Neural cell (in vitro differentiated cells): Measurements from ENCODE around the gene PRTN3. TPM values are rescaled to one million over a fixed set of nuclear protein-coding genes. Genes with fewer than 3 reads are reported as not detected.
A peak's percentile ranks its signal among the peaks of the same experiment; 100 is the strongest.

Source experiments
- H2AFZ ChIP-seq: fragments of 200-600, 300-800 bp; sonication (generic), shearing (Covaris generic); 2 replicates; pipeline ENCODE4 v1.6.0; 2014; ENCODE audit warnings: low read depth, mild to moderate bottlenecking, antibody characterized with exemption, low read length, moderate library complexity
- H3F3A ChIP-seq: fragments of 200-600 bp; shearing (Covaris generic); 2 replicates; pipeline ENCODE4 v1.6.1; 2016; ENCODE audit warnings: mild to moderate bottlenecking, moderate library complexity, mixed read lengths, antibody characterized with exemption, low read length; ENCODE audit not compliant: insufficient read depth, poor library complexity, severe bottlenecking
- H3K27ac ChIP-seq: fragments of 200-600, 300-800 bp; sonication (generic), shearing (Covaris generic); 2 replicates; pipeline ENCODE4 v1.5.1; 2014; ENCODE audit warnings: mild to moderate bottlenecking, low read length, moderate library complexity
- H3K27me3 ChIP-seq: fragments of 300-800, 200-600 bp; sonication (generic), shearing (Covaris generic); 2 replicates; pipeline ENCODE4 v1.6.0; 2014; ENCODE audit warnings: mild to moderate bottlenecking, low read depth, low read length, moderate library complexity; ENCODE audit not compliant: insufficient read depth
- H3K36me3 ChIP-seq: fragments of 300-800, 200-600 bp; sonication (generic), shearing (Covaris generic); 2 replicates; pipeline ENCODE4 v1.5.1; 2014; ENCODE audit warnings: mild to moderate bottlenecking, antibody characterized with exemption, low read length, moderate library complexity; ENCODE audit not compliant: insufficient read depth
- H3K4me2 ChIP-seq: fragments of 300-800, 200-600 bp; sonication (generic), shearing (Covaris generic); 2 replicates; pipeline ENCODE4 v1.6.0; 2014; ENCODE audit warnings: mild to moderate bottlenecking, low read length
- H3K4me3 ChIP-seq: fragments of 300-800, 200-600 bp; sonication (generic), shearing (Covaris generic); 2 replicates; pipeline ENCODE4 v1.5.1; 2014; ENCODE audit warnings: mild to moderate bottlenecking, low read length, moderate library complexity
- H3K79me2 ChIP-seq: fragments of 200-600 bp; shearing (Covaris generic); replicated peaks from 2 replicates; pipeline ENCODE4 v1.6.0; 2014; ENCODE audit warnings: mild to moderate bottlenecking, low read length, moderate library complexity; ENCODE audit not compliant: insufficient read depth
- H3K9ac ChIP-seq: fragments of 300-800, 200-600 bp; sonication (generic), shearing (Covaris generic); 2 replicates; pipeline ENCODE4 v1.6.1; 2016; ENCODE audit warnings: mild to moderate bottlenecking, low read length, mixed read lengths
- H3K9me2 ChIP-seq: fragments of 200-600 bp; shearing (Covaris generic); 2 replicates; pipeline ENCODE4 v1.6.1; 2016; ENCODE audit warnings: mild to moderate bottlenecking, low read length, mixed read lengths; ENCODE audit not compliant: insufficient read depth
- H3K9me3 ChIP-seq: fragments of 200-600, 300-800 bp; sonication (generic), shearing (Covaris generic); 2 replicates; pipeline ENCODE4 v1.6.1; 2016; ENCODE audit warnings: mild to moderate bottlenecking, mixed run types, low read length, moderate library complexity, mixed read lengths
- H4K20me1 ChIP-seq: fragments of 200-600 bp; shearing (Covaris generic); 2 replicates; pipeline ENCODE4 v1.6.1; 2016; ENCODE audit warnings: mild to moderate bottlenecking, mixed run types; ENCODE audit not compliant: insufficient read depth
- EP300 ChIP-seq: fragments of 450-650 bp; conservative IDR thresholded peaks from 2 replicates; pipeline ENCODE4 v1.6.1; 2014; ENCODE audit warnings: antibody characterized with exemption, mild to moderate bottlenecking, moderate library complexity; ENCODE audit not compliant: poor library complexity, severe bottlenecking
- MXI1 ChIP-seq: fragments of 450-650 bp; conservative IDR thresholded peaks from 2 replicates; pipeline ENCODE4 v1.6.1; 2014; ENCODE audit warnings: antibody characterized with exemption, mild to moderate bottlenecking; ENCODE audit not compliant: poor library complexity, severe bottlenecking
- POLR2AphosphoS5 ChIP-seq: IDR thresholded peaks from 2 replicates; pipeline ENCODE4 v1.6.1; 2012
- RAD21 ChIP-seq: fragments of 450-650 bp; conservative IDR thresholded peaks from 2 replicates; pipeline ENCODE4 v1.6.1; 2014; ENCODE audit warnings: antibody characterized with exemption, mild to moderate bottlenecking, moderate library complexity
- SMC3 ChIP-seq: fragments of 450-650 bp; conservative IDR thresholded peaks from 2 replicates; pipeline ENCODE4 v1.6.1; 2014; ENCODE audit warnings: antibody characterized with exemption, mild to moderate bottlenecking, moderate library complexity; ENCODE audit not compliant: poor library complexity
- TAF1 ChIP-seq: IDR thresholded peaks from 2 replicates; pipeline ENCODE4 v1.6.1; 2012; ENCODE audit warnings: low read depth
- polyA plus RNA-seq: library from polyadenylated mRNA; depleted of rRNA; stranded (reverse); fragments of >200 nt; gene quantifications from 2 replicates; pipeline ENCODE4 v1.2.3, GENCODE V29; 2014
- TF ChIP-seq, protein P1 (sequence below): IDR thresholded peaks from 2 replicates; pipeline ENCODE4 v1.6.1; 2012; ENCODE audit warnings: borderline replicate concordance
- TF ChIP-seq, protein P2 (sequence below): fragments of 450-650 bp; IDR thresholded peaks from 2 replicates; pipeline ENCODE4 v1.5.1; 2014; ENCODE audit warnings: antibody characterized with exemption, mild to moderate bottlenecking, moderate library complexity; ENCODE audit not compliant: poor library complexity, severe bottlenecking

The PRTN3 gene
- polyA plus RNA-seq, 1 donor from 2014 or later, result not detected

DNA sequence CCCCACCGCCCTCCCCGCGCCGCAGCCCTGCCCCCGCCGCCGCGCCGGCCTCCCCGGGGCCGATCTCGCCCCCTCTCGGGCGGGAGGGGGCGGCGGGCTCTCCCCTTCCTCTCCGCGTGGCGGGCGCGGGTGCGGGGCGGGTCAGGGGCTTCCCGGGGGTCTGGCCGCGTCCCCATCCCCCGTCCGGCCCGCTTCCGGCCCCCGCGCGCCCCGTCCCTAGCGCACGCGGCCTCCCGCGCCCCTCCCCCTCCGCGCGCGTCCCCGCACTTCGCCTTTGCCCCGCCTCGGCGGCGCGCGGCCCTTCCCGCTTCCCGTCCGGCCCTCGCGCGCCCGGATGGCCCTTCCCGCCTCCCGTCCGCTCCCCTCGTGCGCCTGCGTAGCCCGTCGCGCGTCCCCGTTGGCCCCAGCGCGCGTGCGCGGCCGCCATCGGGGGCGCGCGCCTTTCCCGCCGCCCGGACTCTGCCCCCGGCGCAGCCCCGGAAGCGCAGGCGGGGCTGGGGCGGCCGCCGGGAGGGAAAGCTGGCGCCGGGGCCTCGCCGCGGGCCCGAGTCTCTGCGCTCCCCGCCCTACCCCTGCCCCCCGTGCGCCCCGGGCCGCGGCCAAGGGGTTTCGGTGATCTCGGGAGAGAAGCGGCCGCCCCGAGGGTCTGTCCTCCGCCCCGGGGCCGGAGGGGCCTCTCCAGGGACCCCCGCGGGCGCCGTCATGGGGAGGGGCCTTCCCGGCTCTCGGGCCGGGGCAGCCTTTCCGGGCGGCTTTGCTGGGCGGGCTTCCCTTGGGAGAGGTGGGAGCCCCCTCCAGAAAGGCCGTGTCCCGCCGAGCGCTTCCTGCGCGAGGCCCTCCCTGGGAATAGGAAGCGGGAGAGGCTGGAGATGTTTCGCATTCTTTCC lies 43.0 kb upstream of the PRTN3 start:
- Histone ChIP-seq H4K20me1 (peaks cover 37% of the 10 kb centered on the region), H3K9me3 (no peaks in the 10 kb centered on the region), H3K9me2 (no peaks in the 10 kb centered on the region), H3K4me3 (peak overlapping the region; percentile 80), H3K79me2 (peaks cover 47% of the 10 kb centered on the region), H3K9ac (peak overlapping the region; percentile 83), H3K27ac (peak overlapping the region; percentile 62), H3K27me3 (no peaks in the 10 kb centered on the region), H3K4me2 (peak overlapping the region; percentile 76), H2AFZ (no peak overlapping the region), H3F3A (no peaks in the 10 kb centered on the region), H3K36me3 (no peaks in the 10 kb centered on the region)
- TF ChIP-seq EP300, result no peak
- TF ChIP-seq, protein P1, sequence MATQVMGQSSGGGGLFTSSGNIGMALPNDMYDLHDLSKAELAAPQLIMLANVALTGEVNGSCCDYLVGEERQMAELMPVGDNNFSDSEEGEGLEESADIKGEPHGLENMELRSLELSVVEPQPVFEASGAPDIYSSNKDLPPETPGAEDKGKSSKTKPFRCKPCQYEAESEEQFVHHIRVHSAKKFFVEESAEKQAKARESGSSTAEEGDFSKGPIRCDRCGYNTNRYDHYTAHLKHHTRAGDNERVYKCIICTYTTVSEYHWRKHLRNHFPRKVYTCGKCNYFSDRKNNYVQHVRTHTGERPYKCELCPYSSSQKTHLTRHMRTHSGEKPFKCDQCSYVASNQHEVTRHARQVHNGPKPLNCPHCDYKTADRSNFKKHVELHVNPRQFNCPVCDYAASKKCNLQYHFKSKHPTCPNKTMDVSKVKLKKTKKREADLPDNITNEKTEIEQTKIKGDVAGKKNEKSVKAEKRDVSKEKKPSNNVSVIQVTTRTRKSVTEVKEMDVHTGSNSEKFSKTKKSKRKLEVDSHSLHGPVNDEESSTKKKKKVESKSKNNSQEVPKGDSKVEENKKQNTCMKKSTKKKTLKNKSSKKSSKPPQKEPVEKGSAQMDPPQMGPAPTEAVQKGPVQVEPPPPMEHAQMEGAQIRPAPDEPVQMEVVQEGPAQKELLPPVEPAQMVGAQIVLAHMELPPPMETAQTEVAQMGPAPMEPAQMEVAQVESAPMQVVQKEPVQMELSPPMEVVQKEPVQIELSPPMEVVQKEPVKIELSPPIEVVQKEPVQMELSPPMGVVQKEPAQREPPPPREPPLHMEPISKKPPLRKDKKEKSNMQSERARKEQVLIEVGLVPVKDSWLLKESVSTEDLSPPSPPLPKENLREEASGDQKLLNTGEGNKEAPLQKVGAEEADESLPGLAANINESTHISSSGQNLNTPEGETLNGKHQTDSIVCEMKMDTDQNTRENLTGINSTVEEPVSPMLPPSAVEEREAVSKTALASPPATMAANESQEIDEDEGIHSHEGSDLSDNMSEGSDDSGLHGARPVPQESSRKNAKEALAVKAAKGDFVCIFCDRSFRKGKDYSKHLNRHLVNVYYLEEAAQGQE, result no peak
- TF ChIP-seq TAF1, result peak; percentile 53

DNA sequence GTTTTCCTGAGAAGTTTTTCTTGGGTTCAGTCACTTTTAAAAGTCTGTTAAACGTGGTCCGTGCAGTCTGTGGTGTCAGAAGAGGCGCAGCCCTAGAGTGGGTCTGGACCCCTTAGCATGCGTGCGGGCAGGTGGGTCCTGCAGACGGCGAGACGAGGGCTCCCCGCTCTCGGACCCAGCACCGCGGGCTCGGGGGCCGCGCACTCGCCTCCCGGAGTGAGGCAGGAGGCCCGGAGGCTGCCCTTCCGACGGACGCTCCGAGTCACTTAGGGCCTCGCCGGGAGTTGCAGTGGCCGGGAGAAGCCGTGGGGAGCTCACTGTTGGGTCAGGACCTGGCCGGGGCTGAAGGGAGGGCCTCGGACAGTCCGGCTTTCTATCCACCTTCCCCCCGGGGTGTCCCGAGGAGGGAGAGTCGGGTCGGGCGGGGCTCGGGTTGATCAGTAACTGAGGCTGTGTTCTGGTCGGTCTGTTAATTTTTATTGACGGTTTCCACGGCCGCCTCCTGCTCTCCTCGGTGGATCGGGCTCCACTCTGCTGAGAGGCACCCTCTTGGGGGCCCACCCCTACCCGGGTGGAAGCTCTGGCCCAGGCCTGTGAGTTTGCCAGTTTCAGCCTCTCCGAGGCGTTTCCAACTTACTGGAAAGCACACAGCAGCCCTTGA lies 42.3 kb upstream of the PRTN3 start:
- H3F3A ChIP-seq, result no peaks in the 10 kb centered on the region
- H3K4me2 ChIP-seq, result peak overlapping the region; percentile 76
- peak overlapping the region; percentile 80 for H3K4me3 ChIP-seq
- H3K27ac ChIP-seq, result peak overlapping the region; percentile 42
- H3K9ac ChIP-seq, result peak overlapping the region; percentile 83
- no peaks in the 10 kb centered on the region for H3K27me3 ChIP-seq
- peaks cover 44% of the 10 kb centered on the region for H4K20me1 ChIP-seq
- peaks cover 55% of the 10 kb centered on the region for H3K79me2 ChIP-seq
- TF ChIP-seq SMC3 (no peak), TAF1 (no peak), RAD21 (no peak), MXI1 (no peak), EP300 (no peak), POLR2AphosphoS5 (no peak)
- TF ChIP-seq, protein P1, result no peak
- TF ChIP-seq, protein P2, sequence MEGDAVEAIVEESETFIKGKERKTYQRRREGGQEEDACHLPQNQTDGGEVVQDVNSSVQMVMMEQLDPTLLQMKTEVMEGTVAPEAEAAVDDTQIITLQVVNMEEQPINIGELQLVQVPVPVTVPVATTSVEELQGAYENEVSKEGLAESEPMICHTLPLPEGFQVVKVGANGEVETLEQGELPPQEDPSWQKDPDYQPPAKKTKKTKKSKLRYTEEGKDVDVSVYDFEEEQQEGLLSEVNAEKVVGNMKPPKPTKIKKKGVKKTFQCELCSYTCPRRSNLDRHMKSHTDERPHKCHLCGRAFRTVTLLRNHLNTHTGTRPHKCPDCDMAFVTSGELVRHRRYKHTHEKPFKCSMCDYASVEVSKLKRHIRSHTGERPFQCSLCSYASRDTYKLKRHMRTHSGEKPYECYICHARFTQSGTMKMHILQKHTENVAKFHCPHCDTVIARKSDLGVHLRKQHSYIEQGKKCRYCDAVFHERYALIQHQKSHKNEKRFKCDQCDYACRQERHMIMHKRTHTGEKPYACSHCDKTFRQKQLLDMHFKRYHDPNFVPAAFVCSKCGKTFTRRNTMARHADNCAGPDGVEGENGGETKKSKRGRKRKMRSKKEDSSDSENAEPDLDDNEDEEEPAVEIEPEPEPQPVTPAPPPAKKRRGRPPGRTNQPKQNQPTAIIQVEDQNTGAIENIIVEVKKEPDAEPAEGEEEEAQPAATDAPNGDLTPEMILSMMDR, result no peak
- H3K9me2 ChIP-seq, result no peaks in the 10 kb centered on the region
- no peak overlapping the region for H2AFZ ChIP-seq
- no peaks in the 10 kb centered on the region for H3K9me3 ChIP-seq
- no peaks in the 10 kb centered on the region for H3K36me3 ChIP-seq
